Activated CD4-positive, alpha-beta T cell treated with anti-CD3 and anti-CD28 coated beads, Interleukin-2, amount 50 U/mL, for 24 hours (primary cell): ENCODE measurements around the gene ELOVL4.

Experiments
- DNase-seq, 2 donors: peaks; one replicate each; pipeline ENCODE4 v3.0.0-alpha.2; 2020; ENCODE audit warnings: low read depth in 1 of 2, low spot score in 1 of 2

ELOVL4 gene

GRCh38 chr6:79947191-79948186, at the start of gene ELOVL4:
Gene ELOVL4 (minus strand): TSS chr6:79947553. CDS start chr6:79947279, 274 bp downstream.
- peak; percentile 19 to 20 for DNase-seq

DNA sequence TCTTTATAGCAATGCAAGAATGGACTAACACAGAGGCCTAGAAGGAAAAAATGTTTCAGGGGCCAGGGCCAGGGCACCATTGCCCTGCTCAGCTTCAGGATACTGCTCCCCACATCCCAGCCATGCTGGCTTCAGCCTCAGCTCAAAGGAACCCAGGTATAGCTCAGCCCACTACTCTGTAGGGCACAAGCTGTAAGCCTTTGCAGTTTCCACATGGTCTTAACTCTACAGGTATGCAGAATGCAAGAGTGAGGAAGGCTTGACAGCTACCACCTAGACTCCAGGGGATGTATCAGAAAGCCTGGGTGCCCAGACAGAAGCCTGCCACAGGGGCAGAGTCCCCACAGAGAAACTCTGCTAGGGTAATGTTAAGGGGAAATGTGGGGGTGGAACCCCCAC, 46.6 kb upstream of the ELOVL4 start:
- no peak for DNase-seq

DNA sequence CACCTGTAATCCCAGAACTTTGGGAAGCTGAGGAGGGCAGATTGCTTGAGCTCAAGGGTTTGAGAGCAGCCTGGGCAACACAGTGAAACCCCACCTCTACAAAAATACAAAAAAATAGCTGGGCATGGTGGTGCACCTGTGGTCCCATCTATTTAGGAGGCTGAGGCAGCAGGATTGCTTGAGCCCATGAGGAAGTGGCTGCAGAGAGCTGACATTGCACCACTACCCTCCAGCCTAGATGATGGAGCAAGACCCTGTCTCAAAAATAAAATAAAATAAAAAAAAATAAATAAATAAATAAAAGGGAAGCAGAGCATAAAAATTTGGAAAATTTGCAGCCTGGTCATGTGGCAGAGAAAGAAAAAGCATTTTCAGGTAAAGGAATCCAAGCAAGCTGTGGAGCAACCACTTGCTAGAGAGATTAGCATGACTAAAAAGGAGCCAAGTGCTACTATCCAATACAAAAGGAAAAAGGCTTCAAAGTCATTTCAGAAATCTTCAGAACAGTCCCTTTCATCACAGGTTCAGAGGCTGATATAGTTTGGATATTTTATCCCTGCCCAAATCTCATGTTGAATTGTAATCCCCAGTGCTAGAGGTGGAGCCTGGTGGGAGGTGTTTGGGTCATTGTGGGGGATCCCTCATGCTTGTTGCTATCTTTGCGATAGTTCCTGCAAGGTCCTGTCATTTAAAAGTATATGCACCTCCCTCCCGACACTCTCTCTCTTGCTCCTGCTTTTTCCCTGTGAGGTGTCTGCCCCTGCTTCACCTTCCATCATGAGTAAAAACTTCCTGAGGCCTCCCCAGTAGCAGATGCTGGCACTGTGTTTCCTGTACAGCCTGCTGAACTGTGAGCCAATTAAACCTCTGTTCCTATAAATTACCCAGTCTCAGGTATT, 45.9 kb upstream of the ELOVL4 start:
- no peak for DNase-seq

DNA sequence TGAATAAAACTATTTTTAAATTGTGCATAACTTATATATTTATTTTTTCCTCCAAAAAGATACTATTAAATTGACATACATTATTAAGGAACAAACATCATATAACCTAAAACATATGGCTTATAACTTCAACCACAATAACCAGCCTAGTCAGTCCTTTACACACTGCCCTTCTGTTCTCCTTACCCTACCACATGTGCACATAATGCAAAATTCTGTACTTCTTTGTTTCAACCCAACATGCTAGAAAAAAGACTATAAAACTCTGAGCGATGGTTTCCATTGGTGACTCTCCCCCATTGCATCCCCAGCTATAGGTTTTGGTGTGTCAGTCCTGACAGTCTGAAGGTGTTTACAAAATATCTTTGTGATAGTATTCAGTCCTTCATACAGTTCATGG, 42.3 kb upstream of the ELOVL4 start:
- DNase-seq = no peak

DNA sequence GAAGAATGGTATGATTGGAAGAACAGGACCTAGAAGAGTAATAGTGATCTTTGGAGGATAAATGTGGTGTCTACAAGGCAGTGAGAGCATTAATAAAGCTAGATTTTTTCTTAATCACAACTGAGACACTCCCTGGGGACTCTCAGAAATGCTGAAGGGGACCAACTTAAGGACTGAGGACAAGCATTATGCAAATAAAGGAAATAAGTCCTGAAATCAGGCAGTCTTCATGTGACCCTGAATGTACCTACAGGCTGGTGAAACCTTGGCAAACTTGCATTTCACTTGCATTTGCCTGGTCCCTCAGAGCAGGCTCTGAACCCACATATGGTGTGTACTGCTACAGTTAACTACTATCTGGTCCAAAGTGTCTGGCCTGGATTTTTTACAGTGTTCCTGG, 37.8 kb upstream of the ELOVL4 start:
- DNase-seq = no peak

DNA sequence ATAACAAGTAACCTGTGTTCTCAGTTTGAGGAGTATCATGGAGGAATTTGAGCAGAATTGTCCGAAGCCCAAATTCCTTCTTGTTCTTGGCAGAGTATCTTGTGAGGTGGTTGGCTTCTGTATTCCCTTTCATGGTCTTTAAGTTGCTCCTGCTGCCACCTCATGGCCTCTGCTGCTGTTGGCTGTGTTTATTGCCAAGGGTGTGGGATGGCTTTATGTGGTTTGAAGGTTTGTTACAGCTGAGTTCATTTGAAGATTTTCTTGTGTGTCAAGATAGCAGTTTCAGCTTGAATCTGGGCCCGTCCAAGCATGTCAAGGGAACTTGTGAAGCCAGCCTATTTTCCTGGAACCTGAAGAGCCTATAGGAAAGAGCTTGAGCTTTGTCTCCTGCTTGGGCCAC, 36.9 kb upstream of the ELOVL4 start:
- DNase-seq = no peak

- DNase-seq = no peak
Measured at GRCh38 chr6:79981652-79982051, 34.3 kb upstream of the ELOVL4 start.

- DNase-seq = no peak
Measured at GRCh38 chr6:79971193-79971592, 23.8 kb upstream of the ELOVL4 start.

GRCh38 chr6:79969784-79970183, 22.4 kb upstream of the ELOVL4 start:
- DNase-seq = no peak

DNA sequence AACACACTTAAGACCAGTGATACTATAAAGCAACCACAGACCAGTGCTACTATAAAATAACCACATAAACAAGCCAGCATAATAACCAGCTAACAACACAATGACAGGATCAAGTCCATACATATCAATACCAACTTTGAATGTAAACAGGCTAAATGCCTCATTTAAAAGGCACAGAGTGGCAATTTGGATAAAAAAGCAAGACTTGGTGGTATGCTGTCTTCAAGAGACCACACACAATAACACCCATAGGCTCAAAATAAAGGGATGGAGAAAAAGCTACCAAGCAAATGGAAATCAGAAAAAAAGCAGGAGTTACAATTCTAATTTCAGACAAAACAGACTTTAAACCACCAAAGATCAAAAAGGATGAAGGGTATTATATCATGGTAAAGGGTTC, 19.8 kb upstream of the ELOVL4 start:
- DNase-seq = no peak

DNA sequence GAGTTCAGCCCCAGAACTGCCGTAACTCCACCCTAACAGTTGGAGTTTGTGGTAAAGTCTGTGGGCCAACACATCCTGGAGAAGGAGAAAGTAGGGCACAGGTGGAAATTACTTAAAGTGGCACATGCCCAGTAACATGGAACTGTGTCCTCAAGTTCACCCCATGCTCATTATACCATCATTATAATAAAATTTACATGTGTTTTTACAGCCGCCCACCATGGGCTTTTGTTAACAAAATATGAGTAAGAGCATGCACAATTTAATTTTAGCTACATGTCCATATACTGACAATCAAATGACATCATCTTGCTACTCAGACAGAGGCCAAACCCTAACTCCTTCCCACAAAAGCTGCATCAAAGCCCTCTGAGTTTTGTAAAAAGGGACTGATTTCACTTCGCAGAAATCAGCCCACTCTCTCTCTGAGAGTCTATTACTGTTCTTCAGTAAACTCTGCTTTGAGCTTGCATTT, 17.3 kb upstream of the ELOVL4 start:
- no peak for DNase-seq

DNA sequence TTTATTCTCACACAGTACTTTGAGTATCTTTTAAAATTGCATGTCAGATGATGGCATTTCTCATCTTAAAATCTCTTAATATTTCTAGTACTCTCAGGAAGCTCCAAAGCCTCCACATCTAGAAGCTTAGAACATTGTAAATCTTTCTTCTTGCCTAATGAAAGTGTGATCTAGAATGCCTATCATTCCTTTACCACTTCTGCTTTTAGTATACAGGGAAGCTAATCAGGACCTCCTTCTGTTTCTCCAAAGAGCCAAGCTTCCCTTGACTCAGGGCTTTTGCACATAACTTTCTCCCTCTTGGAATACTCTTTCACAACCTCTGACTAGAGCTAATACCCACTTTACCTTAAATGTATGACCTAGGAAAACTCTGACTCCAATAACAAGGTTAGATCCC, 7.5 kb upstream of the ELOVL4 start:
- DNase-seq = no peak

GRCh38 chr6:79949233-79949632, 1.9 kb upstream of the ELOVL4 start:
- DNase-seq = peak in 1 of 2 donors; percentile 36

GRCh38 chr6:79946272-79947190, 822 bp downstream of the ELOVL4 start:
- DNase-seq = no peak

DNA sequence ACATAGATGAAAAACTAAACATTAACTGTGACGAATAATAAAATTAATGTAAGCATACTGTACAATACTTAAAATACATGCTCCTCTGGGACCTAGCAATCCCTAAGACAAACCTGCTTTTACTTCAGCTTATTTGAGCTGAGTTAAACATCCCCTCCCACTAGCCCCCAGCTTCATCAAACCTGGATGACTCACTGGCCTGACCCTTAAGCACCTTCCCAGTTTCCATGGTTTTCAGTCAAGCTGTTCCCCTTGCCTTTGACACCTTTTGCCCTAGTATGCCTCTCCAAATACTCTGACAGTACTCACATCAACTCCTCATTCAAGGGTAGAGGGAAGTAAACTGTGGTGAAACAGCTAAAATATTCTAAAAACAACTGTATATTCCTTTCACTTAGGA, 4.2 kb downstream of the ELOVL4 start:
- no peak for DNase-seq

DNA sequence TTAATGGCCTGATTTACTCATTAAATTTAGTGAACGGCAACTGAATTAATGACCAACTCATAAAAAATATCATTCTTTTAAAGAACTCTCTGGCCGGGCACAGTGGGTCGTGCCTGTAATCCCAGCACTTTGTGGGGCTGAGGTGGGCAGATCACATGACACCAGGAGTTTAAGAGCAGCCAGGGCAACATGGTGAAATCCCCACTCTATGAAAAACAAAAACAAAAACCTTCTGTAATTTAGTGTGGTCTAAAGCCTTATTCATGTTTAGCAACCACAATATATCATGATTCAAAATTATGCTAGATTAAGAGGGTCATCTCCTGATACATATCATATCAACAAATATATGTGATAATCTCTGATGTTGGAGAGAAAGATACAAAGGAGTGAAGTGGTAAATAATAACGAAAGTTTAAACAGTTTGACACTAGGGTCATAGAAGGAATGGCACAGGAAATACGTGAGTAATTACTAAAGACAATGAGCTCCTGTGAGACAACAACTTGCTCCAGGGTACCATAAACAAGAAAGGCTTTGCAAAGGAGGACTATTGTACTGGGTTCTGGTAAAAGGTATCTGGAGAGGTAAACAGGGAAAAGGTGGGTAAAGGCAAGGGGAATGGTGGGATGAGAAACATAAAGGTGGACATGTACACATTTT, 5.7 kb downstream of the ELOVL4 start:
- DNase-seq = no peak

GRCh38 chr6:79928478-79928998, 18.8 kb downstream of the ELOVL4 start:
- DNase-seq = no peak

DNA sequence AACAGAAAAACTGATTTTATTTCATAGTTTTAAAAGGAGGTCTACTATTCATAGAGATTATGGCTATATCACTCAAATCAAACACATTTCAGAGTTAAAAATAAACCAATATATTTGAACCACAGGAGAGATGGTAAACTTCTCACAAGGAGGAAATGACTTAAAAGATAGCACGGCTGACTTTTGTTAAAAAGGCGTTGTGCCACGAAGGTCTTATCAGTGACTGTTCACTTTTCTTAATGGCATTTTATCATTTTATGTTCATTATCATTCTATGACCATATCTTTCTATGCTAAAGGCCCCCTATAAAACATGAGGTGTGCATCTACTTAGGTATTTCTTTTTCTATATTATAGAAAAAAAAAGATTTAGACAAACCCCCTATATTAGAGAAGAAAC, 19.6 kb downstream of the ELOVL4 start:
- DNase-seq = no peak

- no peak for DNase-seq
Measured at GRCh38 chr6:79923270-79923669, 24.1 kb downstream of the ELOVL4 start.

DNA sequence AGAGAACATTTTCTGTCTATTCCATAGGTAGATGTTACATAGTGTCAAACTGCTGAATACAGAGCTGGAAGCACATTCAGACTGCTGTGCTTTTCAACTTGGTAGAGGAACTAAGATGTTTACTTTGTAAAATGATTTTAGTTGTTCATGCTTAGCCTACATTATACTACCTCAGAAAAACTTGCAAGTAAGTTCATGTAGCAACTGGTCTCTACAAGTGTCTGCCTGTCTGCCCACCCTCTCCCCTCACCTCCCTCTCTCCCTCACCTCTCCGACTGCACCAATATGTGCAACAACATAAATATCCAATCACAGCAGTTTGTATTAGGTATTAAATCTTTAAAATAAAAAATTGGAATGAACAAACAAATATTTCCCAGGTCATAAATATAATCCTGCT, 25.3 kb downstream of the ELOVL4 start:
- DNase-seq = no peak
